ENCODE data around the gene SLC9C2.

SLC9C2 gene

DNA sequence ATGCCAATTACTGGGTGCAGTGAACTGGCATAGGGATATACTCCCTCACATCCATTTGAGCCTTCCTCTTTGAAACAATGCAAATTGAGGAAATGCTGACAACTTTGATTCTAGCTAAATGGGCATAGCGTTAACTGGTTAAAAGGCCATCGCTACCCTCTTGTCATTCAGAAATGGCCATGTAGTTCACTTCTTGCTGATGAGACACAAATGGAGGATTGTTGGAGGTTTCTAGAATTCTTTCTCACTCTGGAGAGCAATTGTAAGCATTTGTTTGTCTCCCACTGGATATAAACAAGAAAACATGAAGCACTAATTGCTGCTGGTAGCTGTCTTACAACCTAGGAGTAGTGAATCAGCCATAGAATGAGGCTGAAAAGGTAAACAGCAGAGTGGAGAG is 111.4 kb downstream of the SLC9C2 start:
- DNase-seq (ENCODE audit: insufficient read length, low spot score) = no peak
- TF ChIP-seq, protein P1, sequence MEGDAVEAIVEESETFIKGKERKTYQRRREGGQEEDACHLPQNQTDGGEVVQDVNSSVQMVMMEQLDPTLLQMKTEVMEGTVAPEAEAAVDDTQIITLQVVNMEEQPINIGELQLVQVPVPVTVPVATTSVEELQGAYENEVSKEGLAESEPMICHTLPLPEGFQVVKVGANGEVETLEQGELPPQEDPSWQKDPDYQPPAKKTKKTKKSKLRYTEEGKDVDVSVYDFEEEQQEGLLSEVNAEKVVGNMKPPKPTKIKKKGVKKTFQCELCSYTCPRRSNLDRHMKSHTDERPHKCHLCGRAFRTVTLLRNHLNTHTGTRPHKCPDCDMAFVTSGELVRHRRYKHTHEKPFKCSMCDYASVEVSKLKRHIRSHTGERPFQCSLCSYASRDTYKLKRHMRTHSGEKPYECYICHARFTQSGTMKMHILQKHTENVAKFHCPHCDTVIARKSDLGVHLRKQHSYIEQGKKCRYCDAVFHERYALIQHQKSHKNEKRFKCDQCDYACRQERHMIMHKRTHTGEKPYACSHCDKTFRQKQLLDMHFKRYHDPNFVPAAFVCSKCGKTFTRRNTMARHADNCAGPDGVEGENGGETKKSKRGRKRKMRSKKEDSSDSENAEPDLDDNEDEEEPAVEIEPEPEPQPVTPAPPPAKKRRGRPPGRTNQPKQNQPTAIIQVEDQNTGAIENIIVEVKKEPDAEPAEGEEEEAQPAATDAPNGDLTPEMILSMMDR (IDR thresholded peaks at IDR 0.05; ENCODE audit: insufficient read depth, missing control alignments) = no peak
- FAIRE-seq = no peak

DNA sequence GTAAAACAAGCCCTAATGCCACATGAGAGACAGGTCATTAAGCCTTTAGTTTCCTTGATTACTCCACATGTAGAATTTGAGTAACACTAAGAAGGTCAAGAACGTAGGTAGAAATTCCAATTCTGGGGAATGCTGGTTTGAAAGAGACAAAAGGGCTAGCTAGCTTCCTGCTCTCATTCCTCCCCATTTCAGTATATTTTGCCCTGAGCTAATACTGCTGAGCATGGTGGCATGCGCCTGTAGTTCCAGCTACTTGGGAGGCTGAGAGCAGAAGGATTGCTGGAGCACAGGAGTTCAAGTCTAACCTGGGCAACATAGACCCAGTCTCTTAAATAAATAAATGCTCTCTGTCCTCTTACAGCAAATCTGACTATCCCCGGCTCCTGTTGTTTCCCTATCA is 112.9 kb downstream of the SLC9C2 start:
- TF ChIP-seq, protein P1 (IDR thresholded peaks at IDR 0.05; ENCODE audit: insufficient read depth, missing control alignments) = no peak
- FAIRE-seq = no peak
- no peak for DNase-seq (ENCODE audit: insufficient read length, low spot score)

DNA sequence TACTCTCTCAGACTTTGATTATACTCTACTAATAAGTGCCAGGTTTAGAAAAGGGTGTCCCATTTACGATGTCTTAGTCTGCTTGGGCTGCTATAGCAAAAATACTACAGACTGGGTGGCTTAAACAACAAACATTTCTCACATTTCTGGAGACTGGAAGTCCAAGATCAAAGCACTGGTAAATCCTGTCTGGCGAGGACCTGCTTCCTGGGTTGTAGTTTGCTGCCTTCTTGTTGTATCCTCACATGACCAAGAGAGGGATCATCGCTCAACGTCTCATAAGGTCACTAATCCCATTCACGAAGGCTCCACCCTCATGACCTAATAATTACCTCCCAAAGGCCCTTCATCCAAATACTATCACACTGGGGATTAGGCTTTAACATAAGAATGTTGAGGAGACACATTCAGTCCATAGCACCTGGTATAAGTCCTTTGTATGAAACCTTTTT is 113.7 kb downstream of the SLC9C2 start:
- no peak for DNase-seq (ENCODE audit: insufficient read length, low spot score)
- peak; percentile 91 for FAIRE-seq

DNA sequence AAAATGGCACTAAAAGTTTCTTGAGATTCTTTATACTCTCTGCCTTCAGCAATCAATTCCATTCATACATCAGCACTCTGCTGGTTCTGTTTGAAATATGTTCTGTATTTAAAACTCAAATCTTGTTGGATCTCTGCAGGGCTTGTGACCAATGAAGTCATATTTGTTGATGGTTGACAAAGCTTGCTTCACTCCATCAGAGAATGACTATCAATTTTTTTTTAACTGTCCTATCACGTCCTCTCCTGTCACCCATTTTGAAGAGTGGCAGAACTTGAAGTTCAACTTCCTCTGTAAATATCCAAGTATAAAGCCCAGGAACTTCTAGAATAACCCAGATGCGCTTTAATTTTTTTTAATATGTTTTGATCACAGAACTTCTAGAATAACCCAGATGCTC is 114.9 kb downstream of the SLC9C2 start:
- TF ChIP-seq, protein P1 (IDR thresholded peaks at IDR 0.05; ENCODE audit: insufficient read depth, missing control alignments) = no peak
- no peak for FAIRE-seq
- no peak for DNase-seq (ENCODE audit: insufficient read length, low spot score)

More for the DNA sequence above, 113.7 kb downstream of the SLC9C2 start:
- TF ChIP-seq, protein P1 (IDR thresholded peaks at IDR 0.05; ENCODE audit: insufficient read depth, missing control alignments) = peak; percentile 14

DNA sequence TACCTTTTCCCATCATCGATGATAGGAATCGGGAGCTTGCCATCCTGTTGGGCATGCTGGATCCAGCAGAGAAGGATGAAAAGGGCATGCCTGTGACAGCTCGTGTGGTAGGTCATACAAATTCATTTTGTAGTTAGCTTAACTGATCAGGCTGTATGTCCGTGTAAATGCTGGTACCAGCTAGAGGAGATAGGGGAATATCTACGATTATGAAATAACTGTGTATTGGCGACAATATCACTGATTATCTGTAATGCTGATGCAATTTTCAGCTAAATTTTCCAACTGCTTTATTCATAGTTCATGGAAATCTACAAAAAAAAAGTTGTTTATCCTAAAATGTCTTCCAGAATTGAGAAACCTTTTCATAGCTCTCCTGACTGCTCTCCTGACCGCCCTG is 117.5 kb downstream of the SLC9C2 start:
- no peak for FAIRE-seq
- TF ChIP-seq, protein P1 (IDR thresholded peaks at IDR 0.05; ENCODE audit: insufficient read depth, missing control alignments) = no peak
- DNase-seq (ENCODE audit: insufficient read length, low spot score) = no peak

DNA sequence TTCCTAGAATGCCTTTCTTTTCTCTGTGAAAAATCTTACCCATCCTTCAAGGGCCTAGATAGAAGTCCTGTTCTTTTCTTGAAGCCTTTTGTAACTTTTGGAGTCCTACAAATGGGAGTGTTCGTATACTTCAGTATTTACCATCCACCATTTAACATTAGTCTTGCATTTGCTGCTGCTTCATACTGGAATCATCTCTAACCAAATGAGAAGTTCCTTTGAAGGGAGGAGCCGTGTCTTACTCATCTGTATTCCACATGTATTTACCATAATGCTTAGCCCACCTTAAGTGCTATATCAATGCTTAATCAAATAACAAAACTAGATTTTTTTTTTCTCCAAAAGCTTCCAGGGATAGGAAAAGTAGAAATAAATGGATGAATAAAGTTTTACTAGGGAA is 118.6 kb downstream of the SLC9C2 start:
- TF ChIP-seq, protein P1 (IDR thresholded peaks at IDR 0.05; ENCODE audit: insufficient read depth, missing control alignments) = no peak
- no peak for DNase-seq (ENCODE audit: insufficient read length, low spot score)
- no peak for FAIRE-seq

DNA sequence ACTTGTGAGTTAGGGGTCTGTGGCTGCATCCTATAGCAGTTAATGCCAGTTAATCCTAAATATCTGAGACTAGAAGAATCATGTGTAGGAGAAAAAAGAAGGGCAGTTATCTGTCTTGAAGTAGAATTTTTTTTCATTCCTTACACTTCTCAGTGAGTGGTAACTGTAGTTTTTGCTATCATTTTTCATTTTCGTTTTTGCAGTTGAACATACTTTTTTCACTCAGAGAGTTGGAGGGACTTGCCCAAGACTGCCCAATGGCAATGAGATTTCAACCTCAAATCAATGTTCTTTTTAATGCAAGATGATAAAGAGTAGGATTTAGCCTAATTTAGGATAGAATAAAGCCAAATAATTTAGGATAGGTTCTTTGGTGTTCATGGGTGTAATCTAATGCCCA is 120.2 kb downstream of the SLC9C2 start:
- TF ChIP-seq, protein P1 (IDR thresholded peaks at IDR 0.05; ENCODE audit: insufficient read depth, missing control alignments) = no peak
- FAIRE-seq = no peak
- DNase-seq (ENCODE audit: insufficient read length, low spot score) = no peak
